Kidney epithelial cell (primary cell): ENCODE measurements around the gene FGD5. TPM values are rescaled to one million over a fixed set of nuclear protein-coding genes. Genes with fewer than 3 reads are reported as not detected.

Experiments
- DNase-seq: peaks from one replicate; pipeline ENCODE4 v3.0.0-alpha.2; 2010; ENCODE audit warnings: low read depth
- H3K27me3 ChIP-seq: 2 replicates; pipeline ENCODE4 v1.6.0; 2011; ENCODE audit warnings: low read length; ENCODE audit not compliant: control insufficient read depth, insufficient read depth
- H3K36me3 ChIP-seq: 2 replicates; pipeline ENCODE4 v1.5.1; 2011; ENCODE audit warnings: low read length; ENCODE audit not compliant: control insufficient read depth, insufficient read depth
- H3K4me3 ChIP-seq: 2 replicates; pipeline ENCODE4 v1.5.1; 2011; ENCODE audit warnings: low read depth, mild to moderate bottlenecking, control low read depth, low read length
- CTCF ChIP-seq: IDR thresholded peaks from 2 replicates; pipeline ENCODE4 v1.5.1; 2011; ENCODE audit warnings: mild to moderate bottlenecking, moderate library complexity, low read length, control low read depth, inconsistent platforms; ENCODE audit not compliant: insufficient read depth, poor library complexity, severe bottlenecking
- total RNA-seq: library from RNA; depleted of rRNA; stranded (reverse); fragments of >200 nt; gene quantifications from 2 replicates; pipeline ENCODE4 v1.2.3, GENCODE V29; 2015

FGD5 gene
- total RNA-seq, 1 donor from 2014 or later = 1.4 TPM

GRCh38 chr3:14846226-14846880 lies 27.6 kb downstream of the FGD5 start:
- DNase-seq = no peak
- H3K27me3 ChIP-seq = peaks cover 26% of the 10 kb centered on the region
- H3K4me3 ChIP-seq = no peak overlapping the region
- H3K36me3 ChIP-seq = no peaks in the 10 kb centered on the region
- no peak for TF ChIP-seq CTCF

GRCh38 chr3:14847613-14848541 lies 29.1 kb downstream of the FGD5 start:
- Histone ChIP-seq H3K36me3 (no peaks in the 10 kb centered on the region), H3K27me3 (peaks cover 24% of the 10 kb centered on the region), H3K4me3 (no peak overlapping the region)
- DNase-seq = no peak
- no peak for TF ChIP-seq CTCF

- no peak for DNase-seq
- Histone ChIP-seq H3K36me3 (no peaks in the 10 kb centered on the region), H3K27me3 (peaks cover 26% of the 10 kb centered on the region), H3K4me3 (no peak overlapping the region)
- no peak for TF ChIP-seq CTCF
Observed at GRCh38 chr3:14848906-14849305, 30.1 kb downstream of the FGD5 start.

GRCh38 chr3:14849638-14850230 lies 31.0 kb downstream of the FGD5 start:
- no peak for TF ChIP-seq CTCF
- H3K4me3 ChIP-seq = no peak overlapping the region
- DNase-seq = no peak
- H3K27me3 ChIP-seq = peaks cover 23% of the 10 kb centered on the region
- H3K36me3 ChIP-seq = no peaks in the 10 kb centered on the region

- Histone ChIP-seq H3K36me3 (no peaks in the 10 kb centered on the region), H3K4me3 (no peak overlapping the region), H3K27me3 (peaks cover 8% of the 10 kb centered on the region)
- no peak for TF ChIP-seq CTCF
- DNase-seq = no peak
Observed at GRCh38 chr3:14852058-14852594, 33.4 kb downstream of the FGD5 start.
